ENCODE measurements around the gene UNK. TPM values are rescaled to one million over a fixed set of nuclear protein-coding genes. Genes with fewer than 3 reads are reported as not detected.

UNK gene
- total RNA-seq, 1 experiment from 2014 or later: 27.8 TPM

GRCh38 chr17:75837899-75838298 lies 53.3 kb downstream of the UNK start:
- no peak overlapping the region for H2AFZ ChIP-seq
- H3K27ac ChIP-seq: no peak overlapping the region
- no TSS peak for BruUV-seq (replicated peaks)
- ChIA-PET POLR2A (ENCODE audit: unreplicated experiment) (no interaction called here), CTCF (interaction anchor here (0.6 kb wide), 1 partner anchor 155 kb away, joined by 6 read pairs; no protein-coding TSS in a partner anchor)
- H3K4me2 ChIP-seq: no peak overlapping the region
- H3K4me1 ChIP-seq (replicated peaks; ENCODE audit: insufficient read depth): no peaks in the 10 kb centered on the region
- no peaks in the 10 kb centered on the region for H4K20me1 ChIP-seq (ENCODE audit: insufficient read depth)
- no peak for DNase-seq
- no peak for TF ChIP-seq EZH2 (IDR thresholded peaks at IDR 0.05; ENCODE audit: low read depth)
- TF ChIP-seq, protein P1, sequence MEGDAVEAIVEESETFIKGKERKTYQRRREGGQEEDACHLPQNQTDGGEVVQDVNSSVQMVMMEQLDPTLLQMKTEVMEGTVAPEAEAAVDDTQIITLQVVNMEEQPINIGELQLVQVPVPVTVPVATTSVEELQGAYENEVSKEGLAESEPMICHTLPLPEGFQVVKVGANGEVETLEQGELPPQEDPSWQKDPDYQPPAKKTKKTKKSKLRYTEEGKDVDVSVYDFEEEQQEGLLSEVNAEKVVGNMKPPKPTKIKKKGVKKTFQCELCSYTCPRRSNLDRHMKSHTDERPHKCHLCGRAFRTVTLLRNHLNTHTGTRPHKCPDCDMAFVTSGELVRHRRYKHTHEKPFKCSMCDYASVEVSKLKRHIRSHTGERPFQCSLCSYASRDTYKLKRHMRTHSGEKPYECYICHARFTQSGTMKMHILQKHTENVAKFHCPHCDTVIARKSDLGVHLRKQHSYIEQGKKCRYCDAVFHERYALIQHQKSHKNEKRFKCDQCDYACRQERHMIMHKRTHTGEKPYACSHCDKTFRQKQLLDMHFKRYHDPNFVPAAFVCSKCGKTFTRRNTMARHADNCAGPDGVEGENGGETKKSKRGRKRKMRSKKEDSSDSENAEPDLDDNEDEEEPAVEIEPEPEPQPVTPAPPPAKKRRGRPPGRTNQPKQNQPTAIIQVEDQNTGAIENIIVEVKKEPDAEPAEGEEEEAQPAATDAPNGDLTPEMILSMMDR (conservative IDR thresholded peaks at IDR 0.05): no peak
- H3K79me2 ChIP-seq (ENCODE audit: low read depth): no peaks in the 10 kb centered on the region
- no peak overlapping the region for H3K4me3 ChIP-seq
- no peaks in the 10 kb centered on the region for H3K27me3 ChIP-seq (ENCODE audit: insufficient read depth, low read depth)
- no peaks in the 10 kb centered on the region for H3K9me3 ChIP-seq (ENCODE audit: insufficient read depth, low read depth)
- H3K36me3 ChIP-seq (ENCODE audit: low read depth): no peaks in the 10 kb centered on the region
- intact Hi-C loops (cut with micrococcal nuclease; ENCODE audit: unreplicated experiment): no loop called here
- peaks cover 4% of the 10 kb centered on the region; the same call in 1 of the 2 replicates for H3F3A ChIP-seq (ENCODE audit: insufficient read depth, low read depth)
- H3K9me2 ChIP-seq (ENCODE audit: insufficient read depth): no peaks in the 10 kb centered on the region

- Histone ChIP-seq H3K4me3 (no peak overlapping the region), H3K9me3 (ENCODE audit: insufficient read depth, low read depth) (no peaks in the 10 kb centered on the region), H3K9me2 (ENCODE audit: insufficient read depth) (no peaks in the 10 kb centered on the region), H3F3A (ENCODE audit: insufficient read depth, low read depth) (peaks cover 4% of the 10 kb centered on the region; the same call in 1 of the 2 replicates), H3K27me3 (ENCODE audit: insufficient read depth, low read depth) (no peaks in the 10 kb centered on the region), H2AFZ (no peak overlapping the region), H3K36me3 (ENCODE audit: low read depth) (no peaks in the 10 kb centered on the region), H3K79me2 (ENCODE audit: low read depth) (no peaks in the 10 kb centered on the region), H4K20me1 (ENCODE audit: insufficient read depth) (no peaks in the 10 kb centered on the region), H3K4me2 (no peak overlapping the region), H3K27ac (no peak overlapping the region), H3K4me1 (replicated peaks; ENCODE audit: insufficient read depth) (peaks cover 4% of the 10 kb centered on the region; the same call in 1 of the 2 replicates)
- POLR2A ChIA-PET (ENCODE audit: unreplicated experiment): interaction anchor here (0.7 kb wide), 1 partner anchor 78 kb away, joined by 9 read pairs; no protein-coding TSS in a partner anchor
- DNase-seq: no peak
- BruUV-seq (replicated peaks): no TSS peak
- CTCF ChIA-PET: interaction anchor here (0.6 kb wide), 1 partner anchor 155 kb away, joined by 6 read pairs; no protein-coding TSS in a partner anchor
- no peak for TF ChIP-seq EZH2 (IDR thresholded peaks at IDR 0.05; ENCODE audit: low read depth)
- TF ChIP-seq, protein P1 (conservative IDR thresholded peaks at IDR 0.05): no peak
- intact Hi-C loops (cut with micrococcal nuclease; ENCODE audit: unreplicated experiment): no loop called here
Measured at GRCh38 chr17:75838410-75838809, 53.8 kb downstream of the UNK start.

DNA sequence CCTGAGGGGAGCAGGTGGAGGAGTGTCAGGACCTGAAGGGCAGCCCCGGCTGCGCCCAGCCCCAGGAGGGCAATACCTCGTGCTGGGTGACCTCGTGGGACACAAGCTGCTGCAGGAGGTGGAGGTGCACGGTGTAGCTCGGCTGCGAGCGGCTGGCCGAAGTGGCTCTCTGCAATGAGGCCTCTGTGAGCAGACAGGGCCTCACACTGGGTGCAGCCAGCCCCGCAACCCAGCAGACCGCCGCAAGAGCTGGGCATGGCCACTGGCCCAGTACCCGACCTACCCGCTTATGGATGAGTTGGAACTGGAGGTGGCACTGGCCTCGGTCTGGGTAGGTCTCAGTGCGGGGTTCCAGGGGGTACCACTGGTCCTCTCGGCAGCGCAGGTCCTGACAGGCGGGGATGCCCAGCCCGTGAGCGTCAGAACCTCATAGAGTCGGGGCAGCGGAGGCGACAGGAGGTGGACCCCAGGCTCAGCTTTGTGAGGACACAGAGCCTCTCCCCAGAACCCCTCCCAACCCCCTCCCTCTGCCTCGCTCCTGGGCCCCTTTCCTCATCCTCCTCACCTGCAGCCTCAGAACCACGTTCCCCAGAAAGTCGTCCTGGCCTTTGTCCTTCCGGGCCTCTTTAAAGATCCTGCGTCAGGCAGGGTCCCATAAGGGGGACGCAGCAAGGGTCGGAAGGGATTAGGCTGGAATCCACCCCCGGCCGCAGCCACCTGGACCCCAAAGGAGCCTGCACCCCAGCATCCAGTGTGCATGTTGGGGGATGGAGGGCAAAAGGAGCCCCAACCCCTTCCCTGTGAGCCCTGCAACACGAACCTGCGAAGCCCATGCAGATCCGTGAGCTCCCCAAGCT lies 55.6 kb downstream of the UNK start:
- Histone ChIP-seq H4K20me1 (ENCODE audit: insufficient read depth) (no peaks in the 10 kb centered on the region), H3K79me2 (ENCODE audit: low read depth) (no peaks in the 10 kb centered on the region), H3K36me3 (ENCODE audit: low read depth) (no peaks in the 10 kb centered on the region), H2AFZ (no peak overlapping the region), H3K27me3 (ENCODE audit: insufficient read depth, low read depth) (no peaks in the 10 kb centered on the region), H3F3A (ENCODE audit: insufficient read depth, low read depth) (peaks cover 7% of the 10 kb centered on the region), H3K9me2 (ENCODE audit: insufficient read depth) (no peaks in the 10 kb centered on the region), H3K4me1 (replicated peaks; ENCODE audit: insufficient read depth) (peaks cover 20% of the 10 kb centered on the region), H3K9me3 (ENCODE audit: insufficient read depth, low read depth) (no peaks in the 10 kb centered on the region), H3K4me2 (no peak overlapping the region), H3K27ac (no peak overlapping the region), H3K4me3 (no peak overlapping the region)
- DNase-seq: no peak
- no TSS peak for BruUV-seq (replicated peaks)
- no peak for TF ChIP-seq EZH2 (IDR thresholded peaks at IDR 0.05; ENCODE audit: low read depth)
- TF ChIP-seq, protein P1 (conservative IDR thresholded peaks at IDR 0.05): no peak
- ChIA-PET POLR2A (ENCODE audit: unreplicated experiment) (interaction anchor here (0.6 kb wide), 1 partner anchor 63 kb away, joined by 4 read pairs; no protein-coding TSS in a partner anchor), CTCF (interaction anchor here (0.7 kb wide), 1 partner anchor 492 kb away, joined by 15 read pairs; no protein-coding TSS in a partner anchor)
- intact Hi-C loops (cut with micrococcal nuclease; ENCODE audit: unreplicated experiment): no loop called here
